RWPE2 (cell line): ENCODE data around the gene HSP90AA1.
"Not testable (repeated sequence)": the region's sequence is repeated elsewhere in the genome, so short reads cannot be mapped to it uniquely, and the experiment has no call there.

Source experiments
- ATAC-seq: fragments of 200-7000 bp; cut with Tn5 transposase; 3 replicates; pipeline ENCODE4 v1.9.1; 2021; ENCODE audit warnings: low read depth
- DNase-seq: peaks from one replicate; pipeline ENCODE4 v3.0.0-alpha.2; 2020; ENCODE audit warnings: low spot score
- H3K27ac ChIP-seq: fragments of 450-650 bp; 2 replicates; pipeline ENCODE4 v1.5.1; 2017; ENCODE audit warnings: mild to moderate bottlenecking; ENCODE audit not compliant: poor library complexity, severe bottlenecking
- H3K27me3 ChIP-seq: fragments of 250-450 bp; sonication (Bioruptor Pico); 2 replicates; pipeline ENCODE4 v1.5.1; 2021; ENCODE audit warnings: mild to moderate bottlenecking, moderate library complexity; ENCODE audit not compliant: insufficient read depth, poor library complexity, severe bottlenecking
- H3K36me3 ChIP-seq: fragments of 250-450 bp; sonication (Bioruptor Pico); 2 replicates; pipeline ENCODE4 v1.5.1; 2020; ENCODE audit warnings: low read depth, mild to moderate bottlenecking, moderate library complexity
- H3K4me1 ChIP-seq: fragments of 250-450 bp; sonication (Bioruptor Pico); 2 replicates; pipeline ENCODE4 v1.5.1; 2021; ENCODE audit warnings: mild to moderate bottlenecking, moderate library complexity; ENCODE audit not compliant: insufficient read depth, poor library complexity, severe bottlenecking
- H3K4me3 ChIP-seq: fragments of 250-450 bp; sonication (Bioruptor Pico); 2 replicates; pipeline ENCODE4 v1.5.1; 2021; ENCODE audit warnings: mild to moderate bottlenecking, moderate library complexity; ENCODE audit not compliant: severe bottlenecking
- H3K9me3 ChIP-seq: fragments of 250-450 bp; sonication (Bioruptor Pico); 2 replicates; pipeline ENCODE4 v1.5.1; 2021; ENCODE audit warnings: mild to moderate bottlenecking, moderate library complexity; ENCODE audit not compliant: severe bottlenecking
- TF ChIP-seq, protein P1 (sequence below): fragments of 450-650 bp; IDR thresholded peaks from one replicate; pipeline ENCODE4 v1.5.1; 2017; ENCODE audit warnings: mild to moderate bottlenecking, moderate library complexity; ENCODE audit not compliant: poor library complexity, severe bottlenecking

HSP90AA1 gene

DNA sequence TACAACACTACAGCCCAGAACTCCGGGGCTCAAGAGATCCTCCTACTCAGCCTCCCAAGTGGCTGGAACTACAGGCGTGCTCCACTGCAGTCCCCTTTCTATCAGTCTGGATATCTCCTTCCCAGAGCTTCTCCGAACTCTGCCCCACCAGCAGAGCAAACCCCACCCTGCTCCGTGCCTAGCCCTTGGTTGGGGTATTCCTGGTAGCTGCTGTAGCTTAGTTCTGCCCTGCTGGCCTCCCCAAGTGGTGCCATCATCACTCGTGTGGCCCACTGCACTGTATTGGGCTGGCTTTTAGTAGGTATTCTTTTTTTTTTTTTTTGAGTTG, 9.5 kb downstream of the HSP90AA1 start:
- H3K27ac ChIP-seq, result no peak overlapping the region
- no peaks in the 10 kb centered on the region for H3K27me3 ChIP-seq
- H3K9me3 ChIP-seq, result no peaks in the 10 kb centered on the region
- DNase-seq, result no peak
- no peak overlapping the region for H3K4me3 ChIP-seq
- no peaks in the 10 kb centered on the region for H3K4me1 ChIP-seq
- peaks cover 35% of the 10 kb centered on the region for H3K36me3 ChIP-seq
- peak; percentile 10; the same call in 2 of the 3 replicates for ATAC-seq
- TF ChIP-seq, protein P1, sequence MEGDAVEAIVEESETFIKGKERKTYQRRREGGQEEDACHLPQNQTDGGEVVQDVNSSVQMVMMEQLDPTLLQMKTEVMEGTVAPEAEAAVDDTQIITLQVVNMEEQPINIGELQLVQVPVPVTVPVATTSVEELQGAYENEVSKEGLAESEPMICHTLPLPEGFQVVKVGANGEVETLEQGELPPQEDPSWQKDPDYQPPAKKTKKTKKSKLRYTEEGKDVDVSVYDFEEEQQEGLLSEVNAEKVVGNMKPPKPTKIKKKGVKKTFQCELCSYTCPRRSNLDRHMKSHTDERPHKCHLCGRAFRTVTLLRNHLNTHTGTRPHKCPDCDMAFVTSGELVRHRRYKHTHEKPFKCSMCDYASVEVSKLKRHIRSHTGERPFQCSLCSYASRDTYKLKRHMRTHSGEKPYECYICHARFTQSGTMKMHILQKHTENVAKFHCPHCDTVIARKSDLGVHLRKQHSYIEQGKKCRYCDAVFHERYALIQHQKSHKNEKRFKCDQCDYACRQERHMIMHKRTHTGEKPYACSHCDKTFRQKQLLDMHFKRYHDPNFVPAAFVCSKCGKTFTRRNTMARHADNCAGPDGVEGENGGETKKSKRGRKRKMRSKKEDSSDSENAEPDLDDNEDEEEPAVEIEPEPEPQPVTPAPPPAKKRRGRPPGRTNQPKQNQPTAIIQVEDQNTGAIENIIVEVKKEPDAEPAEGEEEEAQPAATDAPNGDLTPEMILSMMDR, result no peak

DNA sequence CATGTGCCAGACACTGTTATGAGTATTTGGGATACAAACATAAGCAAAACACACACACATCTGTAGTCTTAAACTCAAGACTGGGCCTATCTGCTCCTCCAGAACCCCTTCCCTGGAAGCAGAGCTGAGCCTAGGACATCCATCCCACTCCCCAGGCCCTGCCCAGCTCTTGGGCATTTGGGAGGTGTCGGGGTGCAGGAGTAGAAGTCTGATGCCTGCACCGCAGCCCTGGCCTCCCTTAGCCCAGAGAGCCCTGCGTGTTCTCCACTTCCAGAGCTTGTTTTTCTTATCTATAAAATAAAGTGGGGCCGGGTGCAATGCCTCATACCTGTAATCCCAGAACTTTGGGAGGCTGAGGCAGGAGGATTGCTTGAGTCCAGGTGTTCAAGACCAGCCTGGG, 11.7 kb downstream of the HSP90AA1 start:
- TF ChIP-seq, protein P1, result no peak
- H3K4me1 ChIP-seq, result peaks cover 13% of the 10 kb centered on the region
- no peaks in the 10 kb centered on the region for H3K27me3 ChIP-seq
- no peaks in the 10 kb centered on the region for H3K9me3 ChIP-seq
- DNase-seq, result no peak
- ATAC-seq, result no peak
- H3K27ac ChIP-seq, result no peak overlapping the region
- H3K36me3 ChIP-seq, result peaks cover 13% of the 10 kb centered on the region
- H3K4me3 ChIP-seq, result no peak overlapping the region

DNA sequence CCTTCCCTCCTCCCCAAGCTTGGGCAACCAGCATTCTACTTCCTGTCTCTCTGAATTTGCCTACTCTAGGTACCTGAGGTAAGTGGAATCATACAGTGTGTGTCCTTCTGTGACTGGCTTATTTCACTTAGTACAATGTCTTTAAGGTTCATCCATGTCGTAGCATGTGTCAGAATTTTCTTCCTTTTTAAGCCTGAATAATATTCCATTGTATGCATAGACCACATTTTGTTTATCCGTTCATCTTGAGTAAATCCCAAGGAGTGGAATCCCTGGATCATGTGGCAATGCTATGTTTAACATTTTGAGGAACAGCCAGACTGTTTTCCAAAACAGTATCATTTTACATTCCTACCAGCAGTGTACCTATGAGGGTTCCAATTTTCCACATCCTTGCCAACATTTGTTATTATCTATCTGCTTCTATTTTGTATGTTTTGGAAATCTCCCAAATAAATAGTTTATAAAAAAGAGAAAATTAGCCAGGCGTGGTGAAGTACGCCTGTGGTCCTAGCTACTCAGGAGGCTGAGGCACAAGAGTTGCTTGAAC, 12.4 kb downstream of the HSP90AA1 start:
- Histone ChIP-seq H3K36me3 (peaks cover 7% of the 10 kb centered on the region), H3K4me1 (peaks cover 13% of the 10 kb centered on the region), H3K4me3 (no peak overlapping the region), H3K27ac (no peak overlapping the region), H3K27me3 (no peaks in the 10 kb centered on the region), H3K9me3 (no peaks in the 10 kb centered on the region)
- no peak for ATAC-seq
- no peak for DNase-seq
- TF ChIP-seq, protein P1, result no peak

DNA sequence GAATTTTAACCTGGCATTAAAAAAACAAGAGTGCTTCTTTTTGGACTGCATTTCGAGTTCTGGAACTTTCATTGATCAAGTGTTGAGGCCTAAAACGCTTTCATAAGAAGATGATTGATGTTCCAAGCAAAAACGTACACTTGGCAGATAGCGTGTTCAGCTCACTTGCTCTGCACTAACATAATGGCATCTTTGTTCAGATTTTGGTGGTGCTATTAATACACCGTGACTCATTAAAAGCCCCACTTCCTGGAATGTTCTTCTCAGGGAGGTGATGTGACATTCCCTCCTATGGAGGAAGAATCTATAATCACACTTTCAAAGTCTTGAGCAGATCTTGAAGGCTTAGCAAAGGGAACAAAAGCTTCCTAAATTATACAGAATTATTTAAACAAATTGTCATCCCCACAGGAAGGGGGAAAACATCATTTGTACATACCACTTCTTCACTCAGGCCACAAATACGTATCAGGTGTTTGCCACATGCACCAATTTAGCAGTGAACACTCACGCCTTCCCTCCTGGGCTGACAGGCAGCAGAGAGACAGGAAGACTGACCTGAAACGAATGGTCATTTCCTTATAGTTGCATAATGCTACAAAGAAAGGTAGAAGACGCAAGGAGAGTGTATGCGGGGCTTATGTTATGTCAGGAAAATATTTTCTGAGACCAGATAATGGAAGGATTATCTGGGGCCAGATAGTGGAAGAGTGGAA, 15.4 kb downstream of the HSP90AA1 start:
- Histone ChIP-seq H3K27me3 (no peaks in the 10 kb centered on the region), H3K4me3 (no peak overlapping the region), H3K36me3 (no peaks in the 10 kb centered on the region), H3K4me1 (peaks cover 13% of the 10 kb centered on the region), H3K27ac (peak overlapping the region; percentile 81), H3K9me3 (peaks cover 2% of the 10 kb centered on the region)
- ATAC-seq (peak; percentile 88), DNase-seq (no peak)
- TF ChIP-seq, protein P1, result no peak

DNA sequence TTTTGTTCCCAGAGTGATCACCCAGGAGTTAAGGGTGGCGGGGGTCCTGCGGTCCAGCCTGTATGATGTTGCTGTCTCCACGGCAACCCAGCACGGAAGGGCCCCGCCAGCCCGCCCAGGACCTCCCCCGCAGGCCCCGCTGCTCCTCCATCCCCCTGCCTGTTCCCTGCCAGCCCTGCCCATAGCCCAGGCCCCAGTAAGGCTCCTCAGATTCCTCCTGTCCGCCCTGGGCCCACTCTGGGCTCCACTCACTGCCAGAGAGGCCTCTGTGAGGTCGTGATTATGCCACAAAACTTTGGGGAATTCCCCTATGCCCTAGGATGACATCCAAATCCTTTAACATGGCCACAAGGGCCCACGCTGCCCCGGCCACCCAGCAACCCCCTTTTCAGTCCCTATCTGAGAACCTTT, 20.8 kb downstream of the HSP90AA1 start:
- H3K27me3 ChIP-seq, result no peaks in the 10 kb centered on the region
- H3K36me3 ChIP-seq, result no peaks in the 10 kb centered on the region
- H3K4me1 ChIP-seq, result peaks cover 5% of the 10 kb centered on the region
- ATAC-seq (no peak), DNase-seq (no peak)
- no peak overlapping the region for H3K4me3 ChIP-seq
- H3K27ac ChIP-seq, result no peak overlapping the region
- TF ChIP-seq, protein P1, result no peak
- peaks cover 2% of the 10 kb centered on the region for H3K9me3 ChIP-seq

DNA sequence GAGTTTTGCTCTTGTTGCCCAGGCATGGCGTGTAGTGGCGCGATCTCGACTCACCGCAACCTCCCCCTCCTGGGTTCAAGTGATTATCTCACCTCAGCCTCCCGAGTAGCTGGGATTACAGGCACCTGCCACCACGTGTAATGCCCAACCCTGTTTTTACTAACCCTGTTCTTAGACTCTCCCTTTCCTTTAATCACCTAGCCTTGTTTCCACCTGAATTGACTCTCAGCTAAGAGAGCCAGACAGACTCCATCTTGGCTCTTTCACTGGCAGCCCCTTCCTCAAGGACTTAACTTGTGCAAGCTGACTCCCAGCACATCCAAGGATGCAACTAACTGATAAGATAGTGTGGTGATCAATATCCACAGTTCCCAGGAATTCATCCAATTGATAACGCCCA, 22.3 kb downstream of the HSP90AA1 start:
- H3K27ac ChIP-seq, H3K4me1 ChIP-seq, H3K9me3 ChIP-seq, DNase-seq, ATAC-seq, H3K36me3 ChIP-seq, H3K27me3 ChIP-seq, H3K4me3 ChIP-seq: not testable (repeated sequence)
